CD4-positive, alpha-beta T cell treated with Interleukin-15 for 4 hours (primary cell): Measurements from ENCODE around the gene MEI4.

Experiments
- DNase-seq: peaks from one replicate; pipeline ENCODE4 v3.0.0-alpha.2; 2020; ENCODE audit warnings: low spot score

Gene MEI4

GRCh38 chr6:77972334-77972733 is 319.5 kb downstream of the MEI4 start:
- no peak for DNase-seq
